K562 (cell line): ENCODE results near the gene GALNT7. TPM values are rescaled to one million over a fixed set of nuclear protein-coding genes. Genes with fewer than 3 reads are reported as not detected.

Source experiments
- CEBPZ ChIP-seq: fragments of 150-350 bp; IDR thresholded peaks from 2 replicates; pipeline ENCODE4 v1.6.1; 2014; ENCODE audit warnings: low read depth, mild to moderate bottlenecking, low read length, borderline replicate concordance
- EZH2 ChIP-seq: IDR thresholded peaks from 2 replicates; pipeline ENCODE4 v1.6.1; 2012; ENCODE audit warnings: low read depth, mild to moderate bottlenecking, inconsistent platforms, low read length, borderline replicate concordance
- MTF1 ChIP-seq: fragments of 250-450 bp; sonication (Bioruptor Pico); IDR thresholded peaks from 2 replicates; pipeline ENCODE4 v1.9.0; 2021; ENCODE audit warnings: moderate library complexity, mild to moderate bottlenecking, inconsistent platforms, borderline replicate concordance
- MXI1 ChIP-seq: IDR thresholded peaks from 2 replicates; pipeline ENCODE4 v1.6.1; 2011; ENCODE audit warnings: low read depth, mild to moderate bottlenecking, improper control_type of control experiment, low read length
- NCOA4 ChIP-seq: fragments of 450-650 bp; IDR thresholded peaks from 2 replicates; pipeline ENCODE4 v1.6.1; 2018; ENCODE audit warnings: mild to moderate bottlenecking; ENCODE audit not compliant: partially characterized antibody
- NFYB ChIP-seq: IDR thresholded peaks from 2 replicates; pipeline ENCODE4 v1.6.1; 2011; ENCODE audit warnings: mild to moderate bottlenecking, moderate library complexity; ENCODE audit not compliant: insufficient read length; ENCODE audit errors: extremely low read depth
- NR2C1 ChIP-seq, 2 experiments: fragments of 450-650 bp; IDR thresholded peaks; 2 replicates each; pipeline ENCODE4 v1.6.1; 2017; ENCODE audit warnings: mild to moderate bottlenecking in 2 of 2, antibody characterized with exemption in 1 of 2, inconsistent platforms in 1 of 2, missing compliant biosample characterization in 1 of 2, missing genetic modification characterization in 1 of 2
- PML ChIP-seq: IDR thresholded peaks from 2 replicates; pipeline ENCODE4 v1.6.1; 2012; ENCODE audit warnings: low read length, inconsistent platforms
- ZBTB8A ChIP-seq: fragments of 450-650 bp; IDR thresholded peaks from 2 replicates; pipeline ENCODE4 v1.6.1; 2018; ENCODE audit warnings: mild to moderate bottlenecking, moderate library complexity; ENCODE audit not compliant: partially characterized antibody
- ZNF124 ChIP-seq: sonication (generic); formaldehyde crosslinking; IDR thresholded peaks from 2 replicates; pipeline ENCODE4 v1.8.1; 2022; ENCODE audit warnings: missing genetic modification reagents
- ZNF699 ChIP-seq: fragments of 250-450 bp; sonication (Bioruptor Pico); IDR thresholded peaks from 2 replicates; pipeline ENCODE4 v1.8.0; 2021; ENCODE audit warnings: mild to moderate bottlenecking, moderate library complexity; ENCODE audit not compliant: insufficient replicate concordance
- ZNF77 ChIP-seq: fragments of 250-450 bp; sonication (Bioruptor Pico); IDR thresholded peaks from 2 replicates; pipeline ENCODE4 v1.5.0; 2020
- polyA plus RNA-seq, 8 experiments: library from polyadenylated mRNA; depleted of rRNA in 4 of 8; stranded (reverse) in 5 of 8; unstranded in 3 of 8; fragments of >200 nt; fragmentation: Nextera tagmentation in 2 of 8; fragmentation: Illumina TruSeq in 1 of 8; extraction: Ambion mirVana in 2 of 8; extraction: Trizol in 1 of 8; gene quantifications; 2 replicates each; pipeline versions ENCODE4 v1.2.1 to v1.2.3, GENCODE V29; 2011 to 2014; ENCODE audit warnings: inconsistent platforms in 1 of 8, missing spikeins in 1 of 8
- total RNA-seq, 7 experiments: library from RNA; depleted of rRNA in 6 of 7; stranded (reverse); fragments of >200 nt in 6 of 7; fragmentation: Illumina TruSeq in 2 of 7; extraction: Trizol in 2 of 7; gene quantifications; 2 replicates each; pipeline versions ENCODE4 v1.2.1 to v1.2.3, GENCODE V29; 2011 to 2021; ENCODE audit warnings: low replicate concordance in 1 of 7
- TF ChIP-seq, protein P1 (sequence below): fragments of 250-450 bp; sonication (Bioruptor Pico); IDR thresholded peaks from 2 replicates; pipeline ENCODE4 v1.4.0; 2020; ENCODE audit warnings: borderline replicate concordance
- TF ChIP-seq, protein P2 (sequence below): fragments of 450-650 bp; formaldehyde crosslinking; IDR thresholded peaks from 2 replicates; pipeline ENCODE4 v1.4.0; 2022; ENCODE audit warnings: missing genetic modification characterization
- TF ChIP-seq, protein P3 (sequence below): fragments of 450-650 bp; IDR thresholded peaks from one replicate; pipeline ENCODE4 v1.6.1; 2018; ENCODE audit warnings: mild to moderate bottlenecking, moderate library complexity; ENCODE audit not compliant: partially characterized antibody
- TF ChIP-seq, protein P4 (sequence below): fragments of 250-450 bp; sonication (Bioruptor Pico); IDR thresholded peaks from 2 replicates; pipeline ENCODE4 v1.4.0; 2020; ENCODE audit warnings: mild to moderate bottlenecking

GALNT7 gene
- total and polyA plus RNA-seq, 9 of the 15 experiments (the other 6 are each of a cell fraction or from before 2014, with no cell fraction given): 16.7 to 38.7 (median 31.1) TPM

- TF ChIP-seq CEBPZ (no peak; the same call in 1 of the 2 replicates), ZNF124 (no peak), MTF1 (CRISPR knock-in tag) (no peak), ZNF77 (CRISPR knock-in tag) (no peak), EZH2 (no peak), NFYB (peak; percentile 98), MXI1 (no peak), NCOA4 (no peak), ZBTB8A (no peak), NR2C1 (IDR thresholded peaks at IDR 0.05) (peak; percentile 67; the same call in 1 of the 2 replicates), NR2C1 (tag; IDR thresholded peaks at IDR 0.05) (no peak), ZNF699 (CRISPR knock-in tag) (no peak), PML (peak; percentile 91)
- TF ChIP-seq, protein P1, sequence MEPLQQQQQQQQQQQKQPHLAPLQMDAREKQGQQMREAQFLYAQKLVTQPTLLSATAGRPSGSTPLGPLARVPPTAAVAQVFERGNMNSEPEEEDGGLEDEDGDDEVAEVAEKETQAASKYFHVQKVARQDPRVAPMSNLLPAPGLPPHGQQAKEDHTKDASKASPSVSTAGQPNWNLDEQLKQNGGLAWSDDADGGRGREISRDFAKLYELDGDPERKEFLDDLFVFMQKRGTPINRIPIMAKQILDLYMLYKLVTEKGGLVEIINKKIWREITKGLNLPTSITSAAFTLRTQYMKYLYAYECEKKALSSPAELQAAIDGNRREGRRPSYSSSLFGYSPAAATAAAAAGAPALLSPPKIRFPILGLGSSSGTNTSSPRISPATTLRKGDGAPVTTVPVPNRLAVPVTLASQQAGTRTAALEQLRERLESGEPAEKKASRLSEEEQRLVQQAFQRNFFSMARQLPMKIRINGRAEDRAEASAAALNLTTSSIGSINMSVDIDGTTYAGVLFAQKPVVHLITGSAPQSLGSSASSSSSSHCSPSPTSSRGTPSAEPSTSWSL (CRISPR knock-in tag): no peak
- TF ChIP-seq, protein P2, sequence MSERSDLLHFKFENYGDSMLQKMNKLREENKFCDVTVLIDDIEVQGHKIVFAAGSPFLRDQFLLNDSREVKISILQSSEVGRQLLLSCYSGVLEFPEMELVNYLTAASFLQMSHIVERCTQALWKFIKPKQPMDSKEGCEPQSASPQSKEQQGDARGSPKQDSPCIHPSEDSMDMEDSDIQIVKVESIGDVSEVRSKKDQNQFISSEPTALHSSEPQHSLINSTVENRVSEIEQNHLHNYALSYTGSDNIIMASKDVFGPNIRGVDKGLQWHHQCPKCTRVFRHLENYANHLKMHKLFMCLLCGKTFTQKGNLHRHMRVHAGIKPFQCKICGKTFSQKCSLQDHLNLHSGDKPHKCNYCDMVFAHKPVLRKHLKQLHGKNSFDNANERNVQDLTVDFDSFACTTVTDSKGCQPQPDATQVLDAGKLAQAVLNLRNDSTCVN (CRISPR knock-in tag): 0 out of 2 replicates have a peak, but pooled peaks have one; percentile 64
- TF ChIP-seq, protein P3, sequence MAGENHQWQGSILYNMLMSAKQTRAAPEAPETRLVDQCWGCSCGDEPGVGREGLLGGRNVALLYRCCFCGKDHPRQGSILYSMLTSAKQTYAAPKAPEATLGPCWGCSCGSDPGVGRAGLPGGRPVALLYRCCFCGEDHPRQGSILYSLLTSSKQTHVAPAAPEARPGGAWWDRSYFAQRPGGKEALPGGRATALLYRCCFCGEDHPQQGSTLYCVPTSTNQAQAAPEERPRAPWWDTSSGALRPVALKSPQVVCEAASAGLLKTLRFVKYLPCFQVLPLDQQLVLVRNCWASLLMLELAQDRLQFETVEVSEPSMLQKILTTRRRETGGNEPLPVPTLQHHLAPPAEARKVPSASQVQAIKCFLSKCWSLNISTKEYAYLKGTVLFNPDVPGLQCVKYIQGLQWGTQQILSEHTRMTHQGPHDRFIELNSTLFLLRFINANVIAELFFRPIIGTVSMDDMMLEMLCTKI: no peak
- TF ChIP-seq, protein P4, sequence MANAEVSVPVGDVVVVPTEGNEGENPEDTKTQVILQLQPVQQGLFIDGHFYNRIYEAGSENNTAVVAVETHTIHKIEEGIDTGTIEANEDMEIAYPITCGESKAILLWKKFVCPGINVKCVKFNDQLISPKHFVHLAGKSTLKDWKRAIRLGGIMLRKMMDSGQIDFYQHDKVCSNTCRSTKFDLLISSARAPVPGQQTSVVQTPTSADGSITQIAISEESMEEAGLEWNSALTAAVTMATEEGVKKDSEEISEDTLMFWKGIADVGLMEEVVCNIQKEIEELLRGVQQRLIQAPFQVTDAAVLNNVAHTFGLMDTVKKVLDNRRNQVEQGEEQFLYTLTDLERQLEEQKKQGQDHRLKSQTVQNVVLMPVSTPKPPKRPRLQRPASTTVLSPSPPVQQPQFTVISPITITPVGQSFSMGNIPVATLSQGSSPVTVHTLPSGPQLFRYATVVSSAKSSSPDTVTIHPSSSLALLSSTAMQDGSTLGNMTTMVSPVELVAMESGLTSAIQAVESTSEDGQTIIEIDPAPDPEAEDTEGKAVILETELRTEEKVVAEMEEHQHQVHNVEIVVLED (CRISPR knock-in tag): no peak
These were observed 165.7 kb downstream of the GALNT7 start, which contains the start of gene HMGB2 (continued) for GRCh38 chr4:173334085-173334890.
